Vagina (tissue), 2 donors: ENCODE data around the gene PHKA2.

Experiments used
- CTCF ChIP-seq, 3 experiments: fragments of 450-650 bp in 2 of 3; fragments of 200-600 bp in 1 of 3; sonication (generic) in 1 of 3; IDR thresholded peaks; one replicate each; pipeline ENCODE4 v1.5.1; 2017 to 2019; ENCODE audit warnings: antibody characterized with exemption in 3 of 3, mild to moderate bottlenecking in 2 of 3, moderate library complexity in 2 of 3
- POLR2A ChIP-seq, 2 donors: fragments of 450-650 bp; IDR thresholded peaks; one replicate each; pipeline ENCODE4 v1.6.1; 2017; ENCODE audit warnings: antibody characterized with exemption in 2 of 2, mild to moderate bottlenecking in 2 of 2, moderate library complexity in 2 of 2
- POLR2AphosphoS5 ChIP-seq, 2 donors: sonication (generic); formaldehyde crosslinking; IDR thresholded peaks; one replicate each; pipeline ENCODE4 v1.9.0; 2017; ENCODE audit warnings: antibody characterized with exemption in 2 of 2, mild to moderate bottlenecking in 2 of 2, low read depth in 1 of 2; ENCODE audit not compliant: insufficient read depth in 1 of 2

- TF ChIP-seq CTCF (IDR thresholded peaks at IDR 0.05), result no peak
- no peak for TF ChIP-seq POLR2A (IDR thresholded peaks at IDR 0.05)
- no peak for TF ChIP-seq POLR2AphosphoS5 (IDR thresholded peaks at IDR 0.05; ENCODE audit: insufficient read depth in 1 of 2, low read depth in 1 of 2)
Measured at GRCh38 chrX:18900401-18900976, 83.4 kb downstream of the PHKA2 start.
